Tibial nerve (tissue), 4 donors: ENCODE measurements around the gene PPP1R1B. TPM values are rescaled to one million over a fixed set of nuclear protein-coding genes. Genes with fewer than 3 reads are reported as not detected.

ENCODE experiments used
- DNase-seq, 2 donors: peaks; one replicate each; pipeline ENCODE4 v3.0.0-alpha.2; 2019; ENCODE audit warnings: low spot score in 2 of 2
- H3K27ac ChIP-seq, 4 donors: fragments of 200-600 bp; sonication (generic) in 3 of 4; one replicate each; pipeline ENCODE4 v1.5.1; 2017 to 2019; ENCODE audit warnings: mild to moderate bottlenecking in 1 of 4
- H3K27me3 ChIP-seq, 2 donors: fragments of 200-600 bp; sonication (generic) in 1 of 2; one replicate each; pipeline versions ENCODE4 v1.5.1 to v1.6.0; 2017 to 2019
- H3K36me3 ChIP-seq, 3 donors: fragments of 200-600 bp; sonication (generic); one replicate each; pipeline ENCODE4 v1.5.1; 2018 to 2019
- H3K4me1 ChIP-seq, 4 donors: fragments of 200-600 bp; sonication (generic) in 3 of 4; one replicate each; pipeline ENCODE4 v1.5.1; 2017 to 2019
- H3K4me3 ChIP-seq, 4 donors: fragments of 200-600 bp; sonication (generic) in 3 of 4; one replicate each; pipeline ENCODE4 v1.5.1; 2017 to 2019; ENCODE audit warnings: mild to moderate bottlenecking in 1 of 4, moderate library complexity in 1 of 4
- H3K9me3 ChIP-seq, 4 donors: fragments of 200-600 bp; sonication (generic) in 3 of 4; one replicate each; pipeline ENCODE4 v1.5.1; 2017 to 2019
- CTCF ChIP-seq, 5 experiments: fragments of 200-600 bp in 3 of 5; fragments of 450-650 bp in 2 of 5; sonication (generic) in 3 of 5; IDR thresholded peaks; one replicate each; pipeline ENCODE4 v1.5.1; 2016 to 2019; ENCODE audit warnings: antibody characterized with exemption in 5 of 5, mild to moderate bottlenecking in 3 of 5, moderate library complexity in 2 of 5
- EP300 ChIP-seq, 2 donors: sonication (generic); formaldehyde crosslinking; IDR thresholded peaks; one replicate each; pipeline ENCODE4 v1.6.1; 2017; ENCODE audit warnings: antibody characterized with exemption in 2 of 2, mild to moderate bottlenecking in 1 of 2
- POLR2A ChIP-seq, 2 donors: fragments of 450-650 bp; IDR thresholded peaks; one replicate each; pipeline ENCODE4 v1.6.1; 2017; ENCODE audit warnings: antibody characterized with exemption in 2 of 2, mild to moderate bottlenecking in 2 of 2, moderate library complexity in 2 of 2
- WGBS, 2 donors: methylation state at CpG; one replicate each; pipeline ENCODE4 v1.1.5; 2018; 5-methylcytosine and 5-hydroxymethylcytosine counted together
- total RNA-seq, 4 donors: library from RNA; depleted of rRNA; stranded (reverse); fragments of >200 nt; gene quantifications; one replicate each; pipeline ENCODE4 v1.1.0, GENCODE V29; 2016

The PPP1R1B gene
- total RNA-seq, 4 donors from 2014 or later = 10.4 to 20.4 (median 12.7) TPM

- 11 to 15% methylated on average over 16 to 21 of the region's 21 CpGs for WGBS, 2 donors
- TF ChIP-seq CTCF (IDR thresholded peaks at IDR 0.05) (no peak), EP300 (IDR thresholded peaks at IDR 0.05) (no peak), POLR2A (IDR thresholded peaks at IDR 0.05) (no peak)
These were observed 25.7 kb upstream of the PPP1R1B start for GRCh38 chr17:39600997-39601597.

DNA sequence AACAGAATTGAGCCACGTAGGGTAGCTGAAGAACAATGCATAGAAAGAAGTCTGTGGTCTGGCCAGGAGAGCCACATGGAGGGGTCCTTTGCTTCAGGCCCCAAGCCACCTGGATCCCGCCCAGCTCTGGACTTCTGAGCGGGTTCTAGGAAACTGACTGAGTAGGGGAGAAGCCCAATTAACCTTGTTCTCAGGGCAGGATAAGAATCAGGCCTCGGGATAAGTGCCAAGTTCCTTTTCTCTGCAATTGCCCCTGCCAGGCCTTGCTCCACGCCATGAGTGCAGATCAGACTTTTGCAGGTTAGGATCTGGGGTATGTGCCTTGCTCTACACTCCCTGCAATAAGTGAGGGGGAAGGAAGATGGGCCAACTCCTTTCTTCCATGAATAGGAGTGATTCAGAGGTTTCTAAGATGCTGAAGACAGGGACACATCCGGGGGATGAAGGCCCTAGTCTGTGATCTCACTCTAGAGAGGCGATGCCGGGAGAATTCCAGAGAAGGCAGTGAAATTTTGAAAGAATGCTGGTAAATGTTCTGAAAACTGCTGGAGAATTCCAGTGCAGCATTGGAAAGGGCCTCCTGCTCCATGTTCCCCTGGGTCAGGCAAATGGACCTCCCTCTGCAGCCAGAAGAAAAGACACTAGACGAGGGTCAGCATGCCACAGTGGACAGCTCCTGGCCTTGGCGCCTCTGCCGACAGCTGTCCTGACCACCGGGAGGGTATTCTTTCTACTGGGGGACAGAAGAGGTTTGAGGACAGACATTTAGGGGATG, 24.8 kb upstream of the PPP1R1B start:
- H3K4me3 ChIP-seq = no peak overlapping the region
- WGBS, 2 donors = 35 to 45% methylated on average over 12 of the region's 12 CpGs
- H3K4me1 ChIP-seq = peaks cover 0 to 65% (median 29%) of the 10 kb centered on the region in 4 donors
- no peak overlapping the region for H3K27ac ChIP-seq
- H3K9me3 ChIP-seq = no peaks in the 10 kb centered on the region
- no peaks in the 10 kb centered on the region for H3K36me3 ChIP-seq
- no peak for TF ChIP-seq CTCF (IDR thresholded peaks at IDR 0.05)
- no peak for TF ChIP-seq POLR2A (IDR thresholded peaks at IDR 0.05)
- TF ChIP-seq EP300 (IDR thresholded peaks at IDR 0.05) = no peak
- H3K27me3 ChIP-seq = peaks cover 7 to 100% of the 10 kb centered on the region in 2 donors
- no peak for DNase-seq

More at GRCh38 chr17:39600997-39601597, 25.7 kb upstream of the PPP1R1B start:
- no peaks in the 10 kb centered on the region for H3K9me3 ChIP-seq
- H3K4me3 ChIP-seq = no peak overlapping the region
- peaks cover 0 to 63% (median 21%) of the 10 kb centered on the region in 4 donors for H3K4me1 ChIP-seq
- DNase-seq = no peak
- H3K27me3 ChIP-seq = peaks cover 5 to 100% of the 10 kb centered on the region in 2 donors
- H3K36me3 ChIP-seq = no peaks in the 10 kb centered on the region
- H3K27ac ChIP-seq = no peak overlapping the region

- H3K36me3 ChIP-seq = no peaks in the 10 kb centered on the region
- peaks cover 7 to 100% of the 10 kb centered on the region in 2 donors for H3K27me3 ChIP-seq
- no peak for DNase-seq
- WGBS, 2 donors = 45 to 51% methylated on average over 4 of the region's 4 CpGs
- no peaks in the 10 kb centered on the region for H3K9me3 ChIP-seq
- peaks cover 0 to 65% (median 33%) of the 10 kb centered on the region in 4 donors for H3K4me1 ChIP-seq
- TF ChIP-seq EP300 (IDR thresholded peaks at IDR 0.05) = no peak
- no peak for TF ChIP-seq CTCF (IDR thresholded peaks at IDR 0.05)
- TF ChIP-seq POLR2A (IDR thresholded peaks at IDR 0.05) = no peak
- no peak overlapping the region for H3K4me3 ChIP-seq
- H3K27ac ChIP-seq = no peak overlapping the region
These were observed 24.0 kb upstream of the PPP1R1B start for GRCh38 chr17:39602533-39603303.

GRCh38 chr17:39603304-39604016, 23.3 kb upstream of the PPP1R1B start:
- H3K4me3 ChIP-seq = no peak overlapping the region
- TF ChIP-seq EP300 (IDR thresholded peaks at IDR 0.05) (no peak), POLR2A (IDR thresholded peaks at IDR 0.05) (no peak), CTCF (IDR thresholded peaks at IDR 0.05) (no peak)
- no peak overlapping the region for H3K27ac ChIP-seq
- H3K27me3 ChIP-seq = peaks cover 9 to 100% of the 10 kb centered on the region in 2 donors
- no peak for DNase-seq
- no peaks in the 10 kb centered on the region for H3K9me3 ChIP-seq
- WGBS, 2 donors = 7 to 13% methylated on average over 14 of the region's 14 CpGs
- H3K4me1 ChIP-seq = peaks cover 0 to 65% (median 29%) of the 10 kb centered on the region in 4 donors
- no peaks in the 10 kb centered on the region for H3K36me3 ChIP-seq
